Right forelimb (tissue), 1 donor: ENCODE results near the gene NACA.

ENCODE experiments used
- DNase-seq: peaks from one replicate; pipeline ENCODE4 v3.0.0-alpha.2; 2018

NACA gene

GRCh38 chr12:56723889-56724700 is 1.0 kb downstream of the NACA start:
- no peak for DNase-seq

GRCh38 chr12:56723352-56723751 is 1.7 kb downstream of the NACA start:
- DNase-seq, result no peak

- DNase-seq, result no peak
These were observed 2.3 kb downstream of the NACA start for GRCh38 chr12:56722832-56723231.

- DNase-seq, result no peak
These were observed 3.4 kb downstream of the NACA start for GRCh38 chr12:56721721-56722120.

- DNase-seq, result no peak
These were observed 3.9 kb downstream of the NACA start for GRCh38 chr12:56721216-56721615.

- no peak for DNase-seq
These were observed 4.4 kb downstream of the NACA start for GRCh38 chr12:56720731-56721151.

GRCh38 chr12:56719056-56719455 is 6.0 kb downstream of the NACA start:
- DNase-seq, result no peak

GRCh38 chr12:56718636-56719035 is 6.5 kb downstream of the NACA start:
- DNase-seq, result no peak

GRCh38 chr12:56718149-56718548 is 7.0 kb downstream of the NACA start:
- no peak for DNase-seq

- no peak for DNase-seq
These were observed 7.9 kb downstream of the NACA start for GRCh38 chr12:56716933-56717880.

- DNase-seq, result no peak
These were observed 8.6 kb downstream of the NACA start for GRCh38 chr12:56716458-56716857.

- DNase-seq, result no peak
These were observed 9.3 kb downstream of the NACA start for GRCh38 chr12:56715798-56716197.

- DNase-seq, result no peak
These were observed 10.6 kb downstream of the NACA start for GRCh38 chr12:56714431-56714929.

- no peak for DNase-seq
These were observed 11.8 kb downstream of the NACA start for GRCh38 chr12:56713345-56713744.

GRCh38 chr12:56709759-56710376 is 15.2 kb downstream of the NACA start:
- no peak for DNase-seq

GRCh38 chr12:56704522-56704921 is 20.6 kb downstream of the NACA start:
- peak; percentile 6 for DNase-seq

- no peak for DNase-seq
These were observed 26.0 kb downstream of the NACA start for GRCh38 chr12:56699020-56699661.

GRCh38 chr12:56695327-56696101 is 29.6 kb downstream of the NACA start:
- DNase-seq, result no peak

GRCh38 chr12:56694161-56694560 is 30.9 kb downstream of the NACA start:
- no peak for DNase-seq

GRCh38 chr12:56688846-56689109 is 36.3 kb downstream of the NACA start:
- DNase-seq, result no peak

GRCh38 chr12:56688129-56688845 is 36.8 kb downstream of the NACA start, which contains the start of gene PTGES3:
PTGES3 (minus strand) TSS chr12:56688284; CDS start chr12:56687999, 285 bp downstream.
- peak; percentile 99 for DNase-seq
